CD4-positive, alpha-beta T cell (primary cell): ENCODE measurements around the gene LRAT. TPM values are rescaled to one million over a fixed set of nuclear protein-coding genes. Genes with fewer than 3 reads are reported as not detected.
A peak's percentile ranks its signal among the peaks of the same experiment; 100 is the strongest.

Experiments used
- ATAC-seq: fragments of 200-7000 bp; cut with Tn5 transposase; one replicate; pipeline ENCODE4 v1.10.0; 2022; ENCODE audit warnings: mild to moderate bottlenecking; ENCODE audit not compliant: poor library complexity
- CTCF ChIA-PET: fragments of 350-600 bp; sonication (Branson Sonifier 250); formaldehyde crosslinking; loops from one replicate; lab custom pipeline; 2021; ENCODE audit warnings: antibody characterized with exemption, inconsistent platforms; lab: Charles Lee
- POLR2A ChIA-PET: fragments of 350-600 bp; sonication (Branson Sonifier 250); formaldehyde crosslinking; loops from one replicate; lab custom pipeline; 2021; ENCODE audit warnings: antibody characterized with exemption, inconsistent platforms; lab: Charles Lee
- DNase-seq, 14 experiments: peaks; one replicate each; pipeline ENCODE4 v3.0.0-alpha.2; 2013 to 2020; ENCODE audit warnings: mixed read lengths in 2 of 14
- H3K27ac ChIP-seq, 2 donors: one replicate each; pipeline versions ENCODE4 v1.5.1 to v1.7.0; 2013; ENCODE audit warnings: low read length in 2 of 2, low read depth in 1 of 2, mild to moderate bottlenecking in 1 of 2
- H3K27me3 ChIP-seq, 2 experiments: 1 replicate in 1 of 2; 2 replicates in 1 of 2; pipeline versions ENCODE4 v1.6.1 to v1.7.0; 2013; ENCODE audit warnings: low read length in 2 of 2, control low read depth in 1 of 2, mild to moderate bottlenecking in 1 of 2, moderate library complexity in 1 of 2; ENCODE audit not compliant: insufficient read depth in 2 of 2, control insufficient read depth in 1 of 2
- H3K36me3 ChIP-seq: one replicate; pipeline ENCODE4 v1.6.1; 2013; ENCODE audit warnings: low read length, control low read depth; ENCODE audit not compliant: insufficient read depth
- H3K4me1 ChIP-seq: one replicate; pipeline ENCODE4 v1.6.1; 2013; ENCODE audit warnings: low read length, control low read depth; ENCODE audit not compliant: insufficient read depth
- H3K4me3 ChIP-seq: one replicate; pipeline ENCODE4 v1.5.1; 2013; ENCODE audit warnings: mild to moderate bottlenecking, low read length, moderate library complexity
- H3K9me3 ChIP-seq, 2 experiments: 1 replicate in 1 of 2; 2 replicates in 1 of 2; pipeline versions ENCODE4 v1.6.1 to v1.7.0; 2013; ENCODE audit warnings: low read length in 2 of 2, mild to moderate bottlenecking in 2 of 2, control low read depth in 1 of 2, moderate library complexity in 1 of 2; ENCODE audit not compliant: control insufficient read depth in 1 of 2, insufficient read depth in 1 of 2
- H3K27ac Mint-ChIP-seq: one replicate; pipeline ENCODE4 v1.8.0; 2020; ENCODE audit warnings: mixed read lengths
- H3K27me3 Mint-ChIP-seq: one replicate; pipeline ENCODE4 v1.8.0; 2021; ENCODE audit warnings: mixed read lengths
- H3K36me3 Mint-ChIP-seq: one replicate; pipeline ENCODE4 v1.8.0; 2021; ENCODE audit warnings: low read depth, mixed read lengths
- H3K4me1 Mint-ChIP-seq: one replicate; pipeline ENCODE4 v1.8.0; 2021; ENCODE audit warnings: low read depth, mixed read lengths
- H3K4me3 Mint-ChIP-seq: one replicate; pipeline ENCODE4 v1.8.0; 2020; ENCODE audit warnings: mild to moderate bottlenecking, mixed read lengths
- H3K9me3 Mint-ChIP-seq: one replicate; pipeline ENCODE4 v1.8.0; 2020; ENCODE audit warnings: mixed read lengths
- intact Hi-C, 2 experiments: fragments of 100-400 bp; cut with DNase I in 1 of 2; cut with micrococcal nuclease in 1 of 2; formaldehyde crosslinking; loops; one replicate each; pipeline versions ENCODE4 v1.15.1 to v1.9.0; 2023 to 2025; cut with DNase I, micrococcal nuclease
- total RNA-seq, 174 experiments: library from RNA in 2 of 174; stranded (reverse) in 2 of 174; gene quantifications; one replicate each; pipeline ENCODE4 v1.2.3 and lab custom pipeline; 2021 to 2026
- TF ChIP-seq, protein P1 (sequence below): fragments of 200-600 bp; IDR thresholded peaks from one replicate; pipeline ENCODE4 v1.8.0; 2022; ENCODE audit warnings: antibody characterized with exemption, mild to moderate bottlenecking

Gene LRAT
- total RNA-seq, 2 experiments from 2014 or later = not detected

GRCh38 chr4:154740462-154740861 lies 3.3 kb upstream of the LRAT start:
- H3K9me3 ChIP-seq = peaks cover 0 to 37% of the 10 kb centered on the region in 2 experiments
- H3K27me3 ChIP-seq = peaks cover 52 to 53% of the 10 kb centered on the region in 2 experiments
- TF ChIP-seq, protein P1, sequence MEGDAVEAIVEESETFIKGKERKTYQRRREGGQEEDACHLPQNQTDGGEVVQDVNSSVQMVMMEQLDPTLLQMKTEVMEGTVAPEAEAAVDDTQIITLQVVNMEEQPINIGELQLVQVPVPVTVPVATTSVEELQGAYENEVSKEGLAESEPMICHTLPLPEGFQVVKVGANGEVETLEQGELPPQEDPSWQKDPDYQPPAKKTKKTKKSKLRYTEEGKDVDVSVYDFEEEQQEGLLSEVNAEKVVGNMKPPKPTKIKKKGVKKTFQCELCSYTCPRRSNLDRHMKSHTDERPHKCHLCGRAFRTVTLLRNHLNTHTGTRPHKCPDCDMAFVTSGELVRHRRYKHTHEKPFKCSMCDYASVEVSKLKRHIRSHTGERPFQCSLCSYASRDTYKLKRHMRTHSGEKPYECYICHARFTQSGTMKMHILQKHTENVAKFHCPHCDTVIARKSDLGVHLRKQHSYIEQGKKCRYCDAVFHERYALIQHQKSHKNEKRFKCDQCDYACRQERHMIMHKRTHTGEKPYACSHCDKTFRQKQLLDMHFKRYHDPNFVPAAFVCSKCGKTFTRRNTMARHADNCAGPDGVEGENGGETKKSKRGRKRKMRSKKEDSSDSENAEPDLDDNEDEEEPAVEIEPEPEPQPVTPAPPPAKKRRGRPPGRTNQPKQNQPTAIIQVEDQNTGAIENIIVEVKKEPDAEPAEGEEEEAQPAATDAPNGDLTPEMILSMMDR = no peak
- peaks cover 30% of the 10 kb centered on the region for H3K4me1 ChIP-seq
- intact Hi-C loops = no loop called here
- ATAC-seq (no peak), DNase-seq (no peak)
- Mint-ChIP-seq H3K27me3 (peaks cover 73% of the 10 kb centered on the region), H3K4me1 (peaks cover 10% of the 10 kb centered on the region), H3K4me3 (no peak overlapping the region), H3K27ac (no peak overlapping the region), H3K36me3 (no peaks in the 10 kb centered on the region), H3K9me3 (no peaks in the 10 kb centered on the region)
- ChIA-PET POLR2A (no interaction called here), CTCF (no interaction called here)
- H3K27ac ChIP-seq = no peak overlapping the region
- H3K4me3 ChIP-seq = no peak overlapping the region
- H3K36me3 ChIP-seq = no peaks in the 10 kb centered on the region

- ATAC-seq (no peak), DNase-seq (no peak)
- Mint-ChIP-seq H3K4me3 (no peak overlapping the region), H3K27me3 (peaks cover 73% of the 10 kb centered on the region), H3K27ac (no peak overlapping the region), H3K36me3 (no peaks in the 10 kb centered on the region), H3K4me1 (peaks cover 10% of the 10 kb centered on the region), H3K9me3 (no peaks in the 10 kb centered on the region)
- Histone ChIP-seq H3K27ac (no peak overlapping the region), H3K27me3 (peaks cover 52 to 59% of the 10 kb centered on the region in 2 experiments), H3K36me3 (no peaks in the 10 kb centered on the region), H3K4me1 (peaks cover 30% of the 10 kb centered on the region), H3K4me3 (no peak overlapping the region), H3K9me3 (peaks cover 0 to 37% of the 10 kb centered on the region in 2 experiments)
- TF ChIP-seq, protein P1 = no peak
- intact Hi-C loops = no loop called here
- POLR2A ChIA-PET = no interaction called here
- CTCF ChIA-PET = no interaction called here
Observed at GRCh38 chr4:154741131-154741665, 2.6 kb upstream of the LRAT start.

DNA sequence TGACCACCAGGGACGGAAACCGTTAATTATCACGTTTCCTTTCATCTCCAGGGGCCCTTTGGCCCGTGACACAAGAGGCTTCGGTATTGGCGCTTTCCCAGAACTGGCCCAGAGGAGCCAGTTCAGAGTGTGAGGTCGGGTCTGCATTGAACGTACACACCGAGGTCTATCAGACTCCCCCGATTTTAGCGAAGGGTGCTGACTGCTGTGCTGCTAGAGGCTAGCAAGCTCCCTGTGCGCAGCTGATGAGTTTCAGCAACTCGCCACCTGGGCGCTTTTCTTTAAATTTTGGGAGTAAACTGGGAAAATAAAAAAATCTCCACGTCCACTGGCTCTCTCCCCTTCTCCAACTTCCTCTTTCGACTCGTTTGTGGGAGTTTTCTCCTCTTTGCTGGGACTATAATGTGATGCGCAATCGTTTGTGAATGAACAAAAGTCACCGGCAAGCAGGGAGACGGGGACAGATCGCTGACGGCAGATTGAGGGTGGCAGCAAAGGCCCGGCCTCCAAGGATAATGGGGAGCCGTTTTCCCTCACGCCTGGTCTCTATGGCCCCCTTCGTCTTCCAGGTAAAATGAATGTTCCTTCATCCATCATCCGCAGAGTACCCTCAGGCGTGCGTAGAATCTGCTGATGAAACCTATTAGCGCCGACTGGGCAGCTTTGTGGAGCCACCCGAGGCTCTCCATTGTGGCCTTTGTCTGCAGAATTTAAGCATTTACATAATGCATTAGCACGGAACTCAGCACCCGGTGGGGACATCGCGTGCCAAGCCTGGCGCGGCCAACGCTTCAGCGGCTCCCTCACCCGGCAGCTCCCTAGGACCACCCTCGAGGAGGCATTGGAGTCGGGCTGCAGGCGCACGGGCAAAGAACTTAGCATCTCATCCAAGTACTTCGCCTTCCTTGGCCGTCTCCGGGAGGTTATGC lies 1.6 kb upstream of the LRAT start:
- H3K9me3 Mint-ChIP-seq = no peaks in the 10 kb centered on the region
- H3K27ac Mint-ChIP-seq = no peak overlapping the region
- H3K9me3 ChIP-seq = peaks cover 0 to 37% of the 10 kb centered on the region in 2 experiments
- no peaks in the 10 kb centered on the region for H3K36me3 ChIP-seq
- H3K27me3 ChIP-seq = peaks cover 52 to 69% of the 10 kb centered on the region in 2 experiments
- CTCF ChIA-PET = no interaction called here
- TF ChIP-seq, protein P1 = no peak
- H3K4me1 ChIP-seq = peaks cover 30% of the 10 kb centered on the region
- H3K4me1 Mint-ChIP-seq = peaks cover 10% of the 10 kb centered on the region
- DNase-seq (no peak), ATAC-seq (no peak)
- no peak overlapping the region for H3K27ac ChIP-seq
- H3K4me3 Mint-ChIP-seq = peak overlapping the region; percentile 51
- H3K36me3 Mint-ChIP-seq = no peaks in the 10 kb centered on the region
- H3K4me3 ChIP-seq = no peak overlapping the region
- H3K27me3 Mint-ChIP-seq = peaks cover 82% of the 10 kb centered on the region
- intact Hi-C loops = no loop called here
- POLR2A ChIA-PET = no interaction called here
